Measurements from ENCODE around the gene HSF4. TPM values are rescaled to one million over a fixed set of nuclear protein-coding genes. Genes with fewer than 3 reads are reported as not detected.

HSF4 gene
- polyA plus RNA-seq, 4 donors, result 1.2 to 3.2 (median 1.6) TPM

- no peak for DNase-seq (ENCODE audit: low read depth in 4 of 4, low spot score in 2 of 4)
Measured at GRCh38 chr16:67149276-67150046, 15.1 kb upstream of the HSF4 start.

DNA sequence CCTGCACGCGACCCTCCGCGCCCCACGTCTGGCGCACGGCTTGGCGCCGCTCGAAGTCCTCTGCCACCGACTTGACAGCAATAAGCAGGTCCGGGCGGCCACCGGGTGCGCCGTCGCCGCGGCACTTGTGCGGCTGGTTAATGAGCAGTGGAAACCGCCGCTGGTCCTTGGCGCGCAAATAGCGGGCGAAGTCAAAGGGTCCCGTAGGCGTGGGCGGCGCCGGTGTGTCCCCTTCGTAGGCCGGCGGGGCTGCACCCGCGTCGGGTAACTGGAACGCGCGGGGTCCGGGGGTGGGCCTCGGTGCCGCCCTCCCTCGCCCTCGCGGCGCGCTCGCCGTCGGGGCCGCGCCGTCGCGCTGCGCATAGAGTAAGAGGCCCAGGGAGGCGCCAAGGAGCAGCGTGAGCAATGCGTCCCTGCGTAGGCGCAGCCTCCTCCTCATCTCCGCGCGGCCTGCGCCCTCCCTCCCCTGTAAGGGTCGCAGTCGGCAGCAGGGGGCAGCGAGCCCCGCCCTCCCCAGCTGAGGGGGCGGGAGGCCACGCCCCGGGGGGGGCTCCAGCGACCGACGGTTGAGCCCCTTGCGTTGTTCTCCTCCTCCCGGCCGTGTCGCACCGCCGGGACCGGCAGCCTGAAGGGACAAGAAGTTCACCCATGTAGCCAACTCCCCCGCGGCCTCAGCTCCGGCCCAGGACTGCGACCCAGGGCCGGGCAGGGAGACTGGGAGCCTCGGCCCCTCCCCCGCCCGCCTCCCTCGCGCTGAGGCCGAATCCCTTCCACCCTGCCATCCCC lies 14.3 kb upstream of the HSF4 start:
- DNase-seq (ENCODE audit: low read depth in 4 of 4, low spot score in 2 of 4), result no peak

- DNase-seq (ENCODE audit: low read depth in 4 of 4, low spot score in 2 of 4), result no peak
Measured at GRCh38 chr16:67150833-67151396, 13.6 kb upstream of the HSF4 start, which contains the start of gene B3GNT9. Gene B3GNT9 (minus strand): TSS chr16:67150998. CDS start chr16:67150485, 513 bp downstream.

DNA sequence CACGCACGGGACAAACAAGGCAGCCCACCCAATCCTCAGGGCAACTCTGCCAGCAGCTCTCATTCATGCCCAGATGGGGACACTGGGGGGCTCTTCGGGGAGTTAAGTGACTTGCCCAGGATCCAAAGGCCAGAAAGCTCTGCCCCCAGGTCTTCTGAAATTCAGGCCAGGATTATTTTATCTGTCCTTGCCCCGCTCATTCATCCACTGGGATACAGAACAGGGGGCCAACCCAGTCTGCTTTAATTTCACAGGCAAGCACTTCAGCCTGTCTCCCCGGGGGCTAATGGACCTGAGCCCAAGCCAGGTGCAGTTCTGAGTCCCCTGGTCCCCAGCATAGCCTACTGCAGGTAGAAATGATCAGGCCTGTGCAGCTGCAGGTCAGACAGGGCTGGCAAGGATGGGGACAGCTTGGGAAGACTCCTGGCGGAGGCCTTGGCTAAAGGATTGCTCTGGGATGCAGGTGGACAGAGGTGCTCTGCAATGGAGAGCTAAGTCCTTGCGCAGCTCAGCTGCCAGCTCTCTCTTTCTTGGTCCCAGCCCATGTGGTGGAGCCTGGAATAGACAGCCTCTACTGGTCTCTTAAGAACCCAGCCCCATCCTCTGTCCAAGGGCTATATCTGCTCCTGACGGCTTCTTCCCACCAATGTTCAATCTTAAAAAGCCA lies 13.0 kb upstream of the HSF4 start:
- DNase-seq (ENCODE audit: low read depth in 4 of 4, low spot score in 2 of 4), result no peak

DNA sequence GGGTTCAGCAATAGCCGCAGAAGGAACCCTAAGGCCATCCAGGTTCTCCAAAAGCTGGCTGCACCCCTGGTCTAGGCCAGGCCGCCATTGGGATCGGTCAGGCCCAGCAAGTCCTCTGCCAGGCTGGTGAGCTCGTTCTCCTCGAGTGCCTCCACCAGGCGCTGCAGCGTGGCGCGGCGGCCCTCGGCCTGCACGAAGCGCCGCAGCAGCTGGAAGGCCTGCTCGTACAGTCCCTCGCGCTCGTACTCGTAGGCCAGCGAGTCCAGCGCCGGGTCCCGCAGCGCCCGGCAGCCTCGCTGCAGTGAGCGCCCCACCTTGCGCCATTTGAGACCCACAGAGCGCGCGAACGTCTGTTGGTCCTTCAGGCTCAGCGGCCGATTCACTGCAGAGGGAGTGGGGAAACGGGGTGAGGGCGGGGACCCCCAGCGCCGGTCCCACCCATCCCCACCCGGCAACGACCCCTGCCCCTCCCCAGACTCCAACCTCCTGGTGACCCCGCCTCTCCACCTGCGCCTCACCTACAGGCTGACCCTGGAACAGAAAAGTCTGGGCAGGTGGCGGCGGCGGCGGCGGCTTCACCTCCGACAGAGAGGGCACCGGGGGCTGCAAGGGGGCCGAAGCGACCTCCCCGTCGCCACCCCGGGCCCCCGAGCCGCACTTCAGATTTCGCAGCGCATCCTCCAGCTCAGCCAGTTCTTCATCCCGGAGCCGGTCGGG lies 9.8 kb upstream of the HSF4 start:
- no peak for DNase-seq (ENCODE audit: low read depth in 4 of 4, low spot score in 2 of 4)

DNA sequence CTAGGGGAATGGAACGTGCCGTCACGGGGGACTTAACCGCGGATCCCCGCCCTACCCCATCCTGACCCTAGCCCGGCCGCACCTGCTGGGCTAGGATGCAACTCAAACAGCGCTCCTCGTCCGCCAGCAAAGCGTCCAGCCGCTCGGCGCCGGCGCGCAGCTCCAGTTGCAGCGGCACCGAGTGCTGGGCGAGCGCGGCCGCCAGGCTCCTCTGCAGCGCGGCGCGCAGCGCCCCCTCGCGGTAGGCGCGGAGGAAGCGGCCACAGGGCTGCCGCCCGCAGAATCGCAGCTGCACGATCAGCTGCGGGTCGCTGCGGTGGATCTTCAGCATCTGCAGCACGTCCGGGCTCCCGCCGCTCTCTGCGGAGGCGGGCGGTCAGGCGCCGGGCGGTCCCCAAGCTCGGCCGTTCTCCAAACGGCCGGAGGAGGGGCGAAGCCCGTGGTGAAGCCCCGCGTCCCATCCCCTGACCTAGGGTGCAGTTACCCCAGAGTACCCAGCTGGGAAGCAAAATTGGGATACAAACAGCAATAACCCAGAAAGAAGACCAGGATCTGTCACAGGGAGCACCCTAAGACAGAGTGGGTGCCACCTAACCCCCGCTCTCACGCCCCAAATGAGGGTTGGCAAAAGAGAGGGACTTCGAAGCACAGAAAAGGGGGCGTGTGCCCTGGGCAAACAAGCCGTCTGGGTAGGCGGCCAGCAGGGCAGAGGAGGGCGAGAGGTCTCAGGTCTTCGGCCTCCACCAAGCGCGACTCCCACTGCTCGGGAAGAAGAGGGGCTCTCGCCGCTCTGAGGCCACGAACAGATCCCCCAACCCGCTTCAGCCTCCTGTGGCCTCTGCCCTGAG lies 9.0 kb upstream of the HSF4 start:
- no peak for DNase-seq (ENCODE audit: low read depth in 4 of 4, low spot score in 2 of 4)

DNA sequence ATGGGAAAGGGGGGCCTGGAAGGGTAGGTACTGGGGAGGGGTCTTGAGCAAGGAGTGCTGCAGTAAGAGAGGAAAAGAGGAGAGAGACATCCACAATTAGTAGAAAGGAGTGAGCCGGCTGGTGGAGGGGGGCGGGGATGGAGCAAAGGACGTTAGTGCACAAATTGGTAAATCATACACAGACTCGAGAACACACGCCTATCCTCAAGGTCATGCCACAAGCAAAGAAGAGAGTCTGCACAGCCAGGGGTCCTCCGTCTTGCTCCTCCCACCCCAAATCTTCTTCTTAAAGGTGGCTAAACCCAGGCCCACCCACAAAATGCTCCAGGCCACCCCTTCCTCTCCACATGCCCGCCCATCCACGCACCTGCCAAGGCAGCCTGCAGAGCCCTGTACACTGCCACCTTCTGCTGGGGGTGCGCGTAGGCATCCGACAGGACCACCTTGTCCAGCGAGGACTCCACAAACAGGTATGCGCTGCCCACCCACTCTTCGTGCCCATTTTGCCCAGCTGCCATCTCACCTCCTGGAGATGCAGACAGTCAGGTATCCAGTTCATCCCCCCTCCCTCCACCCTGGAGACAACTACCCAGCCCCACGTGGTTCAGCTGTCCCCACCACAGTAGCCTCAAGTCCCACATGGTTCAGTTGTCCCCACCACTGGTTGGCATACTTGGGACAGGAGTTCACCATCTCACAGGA lies 8.3 kb upstream of the HSF4 start:
- no peak for DNase-seq (ENCODE audit: low read depth in 4 of 4, low spot score in 2 of 4)

- DNase-seq (ENCODE audit: low read depth in 4 of 4, low spot score in 2 of 4), result no peak
Measured at GRCh38 chr16:67157106-67157748, 7.3 kb upstream of the HSF4 start.

DNA sequence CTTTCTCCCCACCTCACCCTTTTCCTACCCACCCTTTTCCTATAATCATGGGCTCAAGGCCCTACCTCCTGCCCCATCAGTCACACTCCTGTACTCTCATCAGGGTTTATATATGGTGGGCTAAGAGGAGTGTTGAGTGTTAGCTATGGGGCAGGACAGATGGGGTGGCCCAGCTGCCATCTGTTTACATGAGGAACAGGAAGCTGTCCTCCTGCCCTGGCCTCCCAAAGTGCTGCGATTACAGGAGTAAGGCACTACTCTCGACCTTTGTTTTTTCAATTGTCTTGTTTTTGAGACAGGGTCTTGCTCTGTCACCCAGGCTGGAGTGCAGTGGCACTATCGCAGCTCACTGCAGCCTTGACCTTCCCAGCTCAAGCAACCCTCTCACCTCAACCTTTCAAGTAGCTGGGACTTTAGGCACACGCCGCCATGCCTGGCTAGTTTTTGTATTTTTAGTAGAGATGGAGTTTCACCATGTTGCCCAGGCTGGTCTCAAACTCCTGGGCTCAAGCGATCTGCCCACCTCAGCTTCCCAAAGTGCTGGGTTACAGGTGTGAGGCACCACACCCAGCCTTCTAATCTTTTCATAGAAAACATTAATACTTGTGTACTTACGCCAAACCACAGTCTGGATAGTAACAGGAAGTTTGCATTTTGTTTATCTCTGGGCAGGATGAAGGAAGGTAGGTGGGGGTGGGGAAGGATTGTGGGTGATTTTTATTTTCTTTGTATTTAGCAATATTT lies 6.5 kb upstream of the HSF4 start:
- DNase-seq (ENCODE audit: low read depth in 4 of 4, low spot score in 2 of 4), result no peak

- DNase-seq (ENCODE audit: low read depth in 4 of 4, low spot score in 2 of 4), result no peak
Measured at GRCh38 chr16:67158637-67159600, 5.6 kb upstream of the HSF4 start.

DNA sequence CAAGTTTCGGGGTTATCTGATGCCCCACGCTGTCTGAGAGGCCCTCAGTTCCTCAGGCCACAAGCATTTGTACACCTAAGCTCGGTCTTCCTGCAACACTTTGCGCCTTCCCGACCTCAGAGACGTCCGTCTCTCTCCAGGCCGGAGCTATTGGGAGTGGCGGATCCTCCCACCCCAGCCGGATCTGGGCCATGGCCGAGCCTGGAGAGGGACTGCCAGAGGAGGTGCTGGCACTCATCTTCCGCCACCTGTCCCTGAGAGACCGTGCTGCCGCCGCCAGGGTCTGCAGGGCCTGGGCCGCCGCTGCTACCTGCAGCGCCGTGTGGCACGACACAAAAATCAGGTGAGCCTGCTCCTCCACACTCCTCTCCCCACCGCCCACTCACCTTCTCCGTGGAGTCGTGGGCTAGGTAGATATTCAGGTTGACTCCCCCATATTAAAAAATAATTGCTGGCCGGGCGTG lies 2.9 kb upstream of the HSF4 start:
- DNase-seq (ENCODE audit: low read depth in 4 of 4, low spot score in 2 of 4), result no peak

GRCh38 chr16:67162506-67163163 lies 1.9 kb upstream of the HSF4 start:
- no peak for DNase-seq (ENCODE audit: low read depth in 4 of 4, low spot score in 2 of 4)

GRCh38 chr16:67163164-67163998 lies 1.2 kb upstream of the HSF4 start:
- DNase-seq (ENCODE audit: low read depth in 4 of 4, low spot score in 2 of 4), result no peak

DNA sequence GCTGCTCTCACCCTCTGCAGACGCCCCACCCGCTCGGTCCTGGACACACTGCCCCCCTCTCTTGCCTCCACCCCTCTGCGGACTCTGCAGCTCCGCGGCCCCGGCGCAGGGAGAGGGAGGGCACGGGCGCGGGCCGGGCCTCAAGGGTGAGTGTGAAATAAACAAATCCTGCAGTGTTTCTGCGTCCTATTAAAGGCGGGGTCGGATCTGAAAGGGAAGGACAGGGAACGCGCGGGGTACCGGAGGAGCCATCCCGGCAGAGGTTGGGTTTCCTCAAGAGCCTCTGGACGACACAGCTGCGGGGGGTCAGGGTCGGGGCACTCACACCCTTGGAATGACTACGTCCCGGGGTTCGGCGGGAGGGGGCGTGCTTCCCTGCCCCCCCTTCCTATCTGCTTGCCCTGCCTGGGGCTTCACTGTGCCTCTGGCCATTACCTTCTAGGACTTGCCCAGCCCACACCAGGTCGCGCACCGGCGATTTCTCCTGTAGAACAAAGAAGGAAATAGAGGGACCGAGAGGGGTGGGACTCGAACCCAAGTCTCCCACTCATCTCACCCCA lies 466 bp upstream of the HSF4 start:
- DNase-seq (ENCODE audit: low read depth in 4 of 4, low spot score in 2 of 4), result no peak
